HG03469 (cell line): Measurements from ENCODE around the gene TIAM2.

ENCODE experiments used
- ATAC-seq: cut with Tn5 transposase; IDR thresholded peaks from one replicate; pipeline ENCODE4 v1.9.1; 2021; ENCODE audit warnings: mild to moderate bottlenecking, moderate library complexity, moderate number of reproducible peaks; ENCODE audit not compliant: unreplicated experiment

The TIAM2 gene

GRCh38 chr6:155055729-155056128, 60.6 kb downstream of the TIAM2 start:
- no peak for ATAC-seq

GRCh38 chr6:155056756-155057155, 61.6 kb downstream of the TIAM2 start:
- ATAC-seq: no peak

GRCh38 chr6:155061381-155061780, 66.3 kb downstream of the TIAM2 start:
- no peak for ATAC-seq

- no peak for ATAC-seq
Measured at GRCh38 chr6:155062866-155063341, 67.8 kb downstream of the TIAM2 start.

- ATAC-seq: no peak
Measured at GRCh38 chr6:155064303-155064702, 69.2 kb downstream of the TIAM2 start.

GRCh38 chr6:155066361-155066760, 71.2 kb downstream of the TIAM2 start:
- ATAC-seq: no peak

- ATAC-seq: no peak
Measured at GRCh38 chr6:155066921-155067680, 72.0 kb downstream of the TIAM2 start.

GRCh38 chr6:155067956-155068615, 73.0 kb downstream of the TIAM2 start:
- ATAC-seq: no peak

- no peak for ATAC-seq
Measured at GRCh38 chr6:155069543-155069942, 74.4 kb downstream of the TIAM2 start.

- no peak for ATAC-seq
Measured at GRCh38 chr6:155075930-155076695, 81.0 kb downstream of the TIAM2 start.

- ATAC-seq: no peak
Measured at GRCh38 chr6:155077331-155077730, 82.2 kb downstream of the TIAM2 start.

GRCh38 chr6:155077784-155078183, 82.7 kb downstream of the TIAM2 start:
- no peak for ATAC-seq

- no peak for ATAC-seq
Measured at GRCh38 chr6:155078331-155078745, 83.2 kb downstream of the TIAM2 start.

- ATAC-seq: no peak
Measured at GRCh38 chr6:155079985-155080452, 84.9 kb downstream of the TIAM2 start.

- no peak for ATAC-seq
Measured at GRCh38 chr6:155080881-155081845, 86.0 kb downstream of the TIAM2 start.

GRCh38 chr6:155084431-155085123, 89.5 kb downstream of the TIAM2 start:
- ATAC-seq: no peak

- ATAC-seq: no peak
Measured at GRCh38 chr6:155085582-155086257, 90.6 kb downstream of the TIAM2 start.

GRCh38 chr6:155088856-155089255, 93.7 kb downstream of the TIAM2 start:
- ATAC-seq: no peak

GRCh38 chr6:155089746-155090145, 94.6 kb downstream of the TIAM2 start:
- ATAC-seq: no peak
